NB4 (cell line): ENCODE data around the gene ANXA3.

Experiments
- CTCF ChIP-seq: IDR thresholded peaks from one replicate; pipeline ENCODE4 v1.5.1; 2012; ENCODE audit warnings: low read depth, low read length
- MAX ChIP-seq: IDR thresholded peaks from 2 replicates; pipeline ENCODE4 v1.6.1; 2011; ENCODE audit warnings: low read depth, low read length
- MYC ChIP-seq: IDR thresholded peaks from 2 replicates; pipeline ENCODE4 v1.6.1; 2011; ENCODE audit warnings: low read depth, low read length
- POLR2A ChIP-seq: IDR thresholded peaks from 2 replicates; pipeline ENCODE4 v1.6.1; 2011; ENCODE audit warnings: mild to moderate bottlenecking; ENCODE audit not compliant: insufficient read length; ENCODE audit errors: extremely low read depth

DNA sequence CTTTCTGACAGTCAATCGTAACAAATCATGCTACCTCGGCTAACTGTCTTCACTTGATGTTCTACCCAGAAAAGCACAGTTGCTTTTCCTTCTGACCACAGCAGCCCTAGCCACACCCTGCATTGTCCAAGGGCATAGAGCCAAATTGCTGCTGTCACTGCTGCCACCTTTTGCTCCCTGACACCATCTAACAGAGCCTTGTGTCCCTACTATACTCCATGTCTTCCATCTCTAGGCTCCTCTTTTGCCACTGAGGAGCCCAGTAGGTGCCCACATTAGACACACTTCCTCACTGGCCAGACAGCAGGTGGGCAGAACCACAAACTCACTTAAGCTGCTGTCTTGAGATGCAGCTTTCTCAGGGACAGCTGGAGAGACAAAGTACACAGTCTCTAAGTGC, 91.4 kb downstream of the ANXA3 start:
- TF ChIP-seq CTCF = no peak
- no peak for TF ChIP-seq POLR2A
- TF ChIP-seq MYC = no peak
- TF ChIP-seq MAX = no peak
